Fibroblast of the conjunctiva (primary cell): ENCODE measurements around the gene RUNX1.
"Not testable (repeated sequence)": the region's sequence is repeated elsewhere in the genome, so short reads cannot be mapped to it uniquely, and the experiment has no call there.

Source experiments
- DNase-seq: peaks from one replicate; pipeline ENCODE4 v3.0.0-alpha.2; 2010; ENCODE audit warnings: low read depth

The RUNX1 gene

DNA sequence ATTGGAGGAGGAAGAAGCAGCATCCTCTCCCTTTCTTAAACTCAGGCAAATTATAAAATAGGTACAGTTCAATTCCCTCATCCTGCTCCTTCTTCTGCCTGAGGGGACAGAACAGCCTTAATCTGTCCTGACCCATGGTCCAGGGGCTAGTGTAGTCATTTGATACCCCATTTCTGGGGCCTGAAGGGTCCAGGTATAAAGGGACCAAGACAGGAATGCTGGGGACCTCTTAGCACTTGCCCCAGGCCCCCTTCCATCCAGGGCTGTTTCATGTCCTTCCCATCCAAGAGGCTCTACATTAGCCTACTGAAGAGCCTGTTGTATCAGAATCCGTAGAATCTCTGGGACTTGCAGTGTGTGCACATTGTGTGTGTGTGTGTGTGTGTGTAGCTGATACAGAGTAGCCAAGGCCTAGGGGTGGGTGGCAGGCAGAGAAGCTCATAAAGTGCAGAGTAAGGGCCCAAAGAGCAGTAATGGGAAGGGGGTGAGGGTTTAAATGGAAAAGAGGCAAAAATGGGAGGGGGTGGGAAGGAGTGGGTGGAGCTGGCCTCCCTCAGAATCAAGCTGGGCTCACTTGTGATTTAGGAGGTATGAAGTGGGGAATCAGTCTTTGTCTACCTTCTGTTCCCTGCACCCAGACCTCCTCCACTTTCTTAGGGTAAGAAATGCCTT, 32.4 kb downstream of the RUNX1 start:
- no peak for DNase-seq

DNA sequence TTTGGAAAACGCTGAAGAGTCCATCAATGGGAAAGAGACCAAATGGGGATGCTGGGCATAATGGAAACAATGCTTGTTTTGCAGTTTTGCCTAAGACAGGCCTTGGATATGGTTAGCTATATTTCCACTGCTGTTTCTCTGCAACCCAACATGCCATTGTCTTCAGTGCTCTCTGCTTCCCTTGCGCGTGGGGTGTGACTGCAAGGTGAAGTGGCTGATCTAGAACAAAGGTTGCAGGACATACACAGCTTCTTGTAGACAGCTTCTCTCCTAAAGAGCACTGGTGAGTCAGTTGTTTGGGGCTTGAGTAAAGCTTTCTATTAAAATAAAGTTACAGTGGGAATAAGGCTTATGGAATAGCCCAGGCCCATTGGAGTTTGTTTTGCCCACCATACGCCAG, 33.0 kb downstream of the RUNX1 start:
- no peak for DNase-seq

DNA sequence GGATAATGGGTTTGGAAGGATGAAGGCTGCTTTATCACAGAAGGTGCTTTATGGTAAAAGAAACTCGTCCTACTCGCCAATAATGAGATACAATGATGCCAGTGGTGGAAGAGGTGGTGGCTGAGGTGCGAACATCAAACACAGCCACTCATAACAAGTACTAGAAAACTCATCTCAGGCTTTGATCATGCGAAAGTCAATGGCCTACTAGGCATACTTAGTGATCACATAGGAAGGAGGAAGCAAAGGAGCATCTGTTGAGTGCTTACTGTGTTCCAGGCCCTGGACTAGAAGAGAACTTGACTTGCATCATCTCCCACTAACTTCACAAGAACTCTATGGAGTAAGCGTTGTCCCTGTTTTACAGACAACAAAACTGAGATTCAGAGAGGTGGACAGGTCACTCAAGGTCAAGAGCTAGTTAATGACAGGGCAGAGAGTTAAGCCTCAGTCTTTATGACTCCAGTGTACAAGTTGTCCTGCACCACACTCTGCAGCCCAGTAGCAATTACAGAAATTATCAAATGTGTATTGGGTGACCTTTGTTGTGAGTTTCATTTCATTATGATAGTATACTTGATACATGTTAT, 33.6 kb downstream of the RUNX1 start:
- no peak for DNase-seq

DNA sequence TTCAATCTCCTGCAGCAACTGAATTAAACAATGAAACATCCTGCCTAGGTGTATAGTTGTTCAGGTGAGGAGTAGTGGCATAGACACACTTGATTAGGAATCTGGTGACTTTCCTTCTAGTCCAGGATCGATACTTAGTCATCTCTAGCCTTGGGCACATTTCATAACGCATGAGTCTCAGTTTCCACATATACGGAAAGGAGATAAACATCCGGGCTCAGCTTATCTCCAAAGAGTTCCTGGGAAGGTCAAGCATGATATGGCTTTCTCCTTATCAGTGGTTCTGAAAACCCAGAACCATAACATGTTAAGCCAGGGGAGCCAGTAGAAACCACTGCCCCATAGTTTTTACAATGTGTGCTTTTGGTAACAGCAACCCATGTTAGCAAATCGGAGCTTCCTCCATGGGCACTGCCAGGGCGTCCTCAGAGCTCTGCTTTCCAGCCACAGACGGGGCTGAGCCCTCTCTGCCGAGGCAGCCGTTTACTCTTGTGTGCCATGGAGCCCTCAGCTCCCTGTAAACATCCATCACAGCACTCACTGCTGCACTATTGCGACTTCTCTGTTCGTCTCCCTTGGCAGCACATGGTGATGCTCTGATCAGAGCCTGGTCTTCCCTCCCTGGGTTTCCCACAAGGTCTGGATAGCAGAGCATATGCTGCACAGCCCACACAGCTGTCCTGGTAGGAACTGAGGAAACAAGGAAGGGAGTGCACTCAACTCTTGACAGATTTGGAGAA, 34.6 kb downstream of the RUNX1 start:
- DNase-seq: no peak

DNA sequence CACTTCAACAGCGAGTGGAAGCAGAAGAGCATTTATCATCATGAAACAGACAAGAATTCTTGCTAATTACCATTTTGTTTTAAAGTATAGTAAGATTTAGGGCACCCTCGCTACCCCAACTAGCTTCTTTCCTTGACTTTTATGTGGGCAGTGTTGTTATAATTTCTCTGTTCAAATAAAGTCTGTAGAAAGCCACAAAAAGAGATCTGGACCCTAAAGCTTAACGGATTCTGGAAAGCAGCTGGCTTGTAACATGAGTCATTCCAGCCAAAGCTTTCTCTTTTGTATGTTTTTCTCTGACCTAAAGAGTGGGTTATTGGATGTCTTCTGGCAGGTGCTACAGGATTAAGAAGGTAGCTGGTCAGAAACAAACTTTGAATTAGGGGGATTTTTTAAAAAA, 37.4 kb downstream of the RUNX1 start:
- no peak for DNase-seq

DNA sequence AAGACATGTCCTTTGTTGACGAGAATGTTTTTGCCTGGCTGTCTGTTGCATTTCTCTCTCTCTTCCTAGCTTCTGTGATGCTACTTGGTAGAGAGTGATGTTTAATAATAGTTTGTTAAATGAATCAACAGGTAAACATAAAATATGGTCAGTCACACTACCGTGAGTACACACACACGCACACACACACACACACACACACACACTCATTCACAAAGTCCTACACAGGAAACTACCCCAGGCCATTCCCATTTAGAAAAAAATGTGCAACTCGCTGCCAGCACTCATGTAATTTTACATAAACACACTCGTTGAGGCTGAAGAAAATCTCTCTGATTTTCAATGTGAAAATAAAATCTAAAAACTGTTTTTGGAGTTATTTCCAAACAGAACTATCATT, 38.7 kb downstream of the RUNX1 start:
- no peak for DNase-seq

DNA sequence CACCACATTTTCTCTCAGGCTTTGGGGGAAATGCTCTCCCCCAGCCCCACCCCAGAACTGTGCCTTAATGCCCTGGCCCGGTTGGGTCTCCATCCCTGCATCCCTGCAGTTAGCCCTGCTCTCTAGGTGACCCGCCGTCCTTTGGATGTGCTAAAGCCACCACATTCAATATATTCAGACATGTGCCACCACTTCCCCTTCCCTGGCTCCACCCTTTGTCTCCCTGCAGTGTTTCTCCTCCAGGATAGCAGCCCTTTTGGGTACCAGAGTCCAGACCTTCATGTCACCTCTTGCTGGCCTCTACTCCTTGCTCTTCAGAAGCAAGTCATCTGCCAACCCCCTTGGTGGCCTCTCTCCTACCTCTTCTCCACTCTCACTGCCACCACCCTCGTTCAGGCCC, 41.8 kb downstream of the RUNX1 start:
- no peak for DNase-seq

DNA sequence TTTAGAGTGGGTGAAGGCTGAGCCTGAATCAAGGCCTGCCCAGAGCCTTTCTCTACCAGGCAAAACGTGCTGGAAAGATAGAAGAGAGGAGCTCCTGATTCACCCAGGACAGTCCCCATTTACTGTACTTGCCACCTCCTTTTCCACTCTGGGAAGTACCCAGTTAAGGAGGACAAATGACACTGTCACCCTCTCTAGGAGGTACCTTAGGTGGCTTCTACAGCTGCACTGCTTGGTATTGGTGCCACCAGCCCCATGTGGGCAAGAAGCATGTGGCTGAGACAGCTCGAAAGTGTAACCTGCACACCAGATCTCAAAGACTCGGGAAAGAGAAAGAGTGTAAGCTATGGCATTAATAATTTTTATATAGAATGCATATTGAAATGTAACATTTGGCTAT, 42.3 kb downstream of the RUNX1 start:
- DNase-seq: no peak

DNA sequence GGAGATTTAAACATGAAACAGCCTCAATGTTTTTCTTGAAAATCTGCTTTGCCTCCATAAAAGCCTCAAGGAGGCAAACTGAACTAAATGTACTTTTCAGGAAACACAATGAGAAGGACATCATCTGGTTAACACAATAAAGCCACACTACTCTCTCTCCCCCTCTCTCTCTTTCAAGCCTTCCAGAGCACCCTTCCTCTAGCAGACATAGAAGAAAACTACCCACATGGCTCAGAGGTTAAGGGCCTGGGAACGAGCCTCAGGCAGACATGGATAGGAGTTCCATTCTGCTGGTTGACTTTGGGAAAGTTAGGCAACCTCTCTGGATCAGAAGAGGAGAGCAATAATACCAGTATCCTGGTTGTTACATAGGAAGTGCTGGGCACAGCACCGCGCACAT, 42.9 kb downstream of the RUNX1 start:
- DNase-seq: no peak

DNA sequence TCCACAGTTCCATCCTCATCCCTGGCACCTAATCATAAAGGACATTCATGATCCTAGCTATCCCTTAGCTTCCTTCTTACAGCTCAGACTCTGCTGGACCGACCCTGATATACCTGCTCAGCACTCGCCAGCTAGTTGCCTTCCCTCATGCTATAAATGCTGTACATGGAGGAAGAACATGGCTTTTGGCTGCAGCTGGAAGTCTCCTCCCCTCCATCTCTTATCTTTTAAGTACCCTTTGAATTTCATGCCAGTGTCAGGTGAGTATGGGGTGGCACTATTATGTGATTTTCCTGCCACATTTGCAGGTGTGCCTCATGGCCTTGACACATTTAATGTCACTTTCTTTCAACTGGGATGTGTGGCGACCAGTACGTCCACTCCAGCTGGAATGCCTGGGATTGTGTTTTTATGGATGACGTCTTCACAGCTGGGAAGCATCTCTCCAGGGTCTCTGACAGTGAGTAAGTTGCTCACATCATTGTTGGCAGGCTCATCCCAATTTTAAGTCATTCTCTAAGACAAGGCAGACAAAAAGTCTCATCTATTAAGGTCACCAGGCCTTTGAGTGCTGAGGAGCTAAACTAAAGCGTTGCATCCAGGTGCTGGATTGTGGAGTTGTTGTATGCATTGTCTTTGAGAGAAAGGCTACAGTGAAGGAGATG, 43.4 kb downstream of the RUNX1 start:
- no peak for DNase-seq

DNA sequence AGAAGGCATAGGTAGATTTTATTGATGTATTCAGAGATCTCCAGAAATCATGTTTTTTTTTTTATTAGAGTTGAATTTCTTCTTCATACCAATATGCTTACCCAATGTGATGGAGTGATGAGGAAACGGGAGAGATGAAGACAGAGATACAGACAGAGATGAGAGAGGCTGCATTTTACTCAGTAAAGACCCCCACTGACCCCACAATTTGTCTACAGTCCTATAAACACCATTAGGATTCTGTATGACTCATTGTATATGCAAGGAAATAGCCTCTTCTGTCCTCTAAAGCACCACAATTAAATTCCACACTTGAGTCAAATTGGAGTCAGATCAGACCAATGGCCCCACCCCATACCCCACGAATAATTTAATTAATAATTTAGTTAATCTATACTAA, 44.0 kb downstream of the RUNX1 start:
- DNase-seq: no peak

DNA sequence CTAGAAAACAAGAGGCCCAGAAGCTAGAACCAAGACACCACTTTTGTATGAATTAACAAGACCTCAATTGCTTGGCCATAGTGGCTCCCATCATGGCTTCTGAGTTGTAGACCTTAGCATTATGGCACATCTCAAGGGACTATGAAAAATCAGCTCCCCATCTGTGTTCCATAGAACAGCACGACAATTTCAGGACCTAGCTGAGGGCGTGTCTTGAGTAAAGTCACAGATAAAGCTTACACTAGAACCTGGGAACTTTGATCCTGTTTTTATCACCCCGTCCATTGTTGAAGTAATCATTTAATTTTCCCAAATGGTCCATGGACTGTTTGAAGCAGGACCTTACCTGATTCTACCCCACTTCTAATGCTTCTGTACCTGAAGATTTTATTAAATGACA, 44.8 kb downstream of the RUNX1 start:
- no peak for DNase-seq

DNA sequence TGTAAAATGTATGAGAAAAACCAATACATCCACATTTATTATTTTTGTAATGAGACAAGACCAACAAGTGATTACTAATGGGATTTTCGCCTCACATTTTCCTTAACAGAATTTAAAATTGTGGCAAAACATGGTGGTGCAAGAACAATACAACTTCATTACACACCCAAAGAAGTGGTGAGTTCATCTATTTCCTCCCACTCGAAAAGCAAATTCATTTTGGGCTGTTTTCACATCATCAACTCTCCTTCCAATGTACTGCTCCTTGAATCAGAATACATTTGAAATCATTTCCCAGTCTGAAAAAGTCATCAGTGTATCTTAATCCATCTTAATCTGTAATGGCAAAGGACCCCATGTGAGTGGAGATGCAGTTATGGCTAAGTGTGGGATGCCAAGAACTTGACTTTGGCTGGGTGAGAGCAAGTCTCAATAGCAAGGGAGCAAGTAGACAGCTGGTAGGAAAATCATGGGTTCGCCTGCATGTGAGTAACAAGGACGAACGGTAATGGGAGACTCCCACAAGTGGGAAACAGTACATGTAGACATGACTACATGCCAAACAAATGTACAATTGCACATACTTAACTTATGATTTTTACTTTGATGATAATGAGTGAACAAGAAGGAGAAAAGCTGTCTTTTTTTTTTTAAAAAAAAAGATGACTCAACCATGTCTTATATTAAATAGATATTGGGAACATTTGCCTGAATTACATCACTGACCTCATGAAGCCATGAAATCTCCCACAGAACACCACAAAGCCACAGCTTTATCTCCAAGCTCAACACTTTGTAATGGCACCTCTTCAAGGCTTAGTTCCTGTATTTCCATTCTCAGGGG, 46.0 kb downstream of the RUNX1 start:
- DNase-seq: peak; percentile 54

DNA sequence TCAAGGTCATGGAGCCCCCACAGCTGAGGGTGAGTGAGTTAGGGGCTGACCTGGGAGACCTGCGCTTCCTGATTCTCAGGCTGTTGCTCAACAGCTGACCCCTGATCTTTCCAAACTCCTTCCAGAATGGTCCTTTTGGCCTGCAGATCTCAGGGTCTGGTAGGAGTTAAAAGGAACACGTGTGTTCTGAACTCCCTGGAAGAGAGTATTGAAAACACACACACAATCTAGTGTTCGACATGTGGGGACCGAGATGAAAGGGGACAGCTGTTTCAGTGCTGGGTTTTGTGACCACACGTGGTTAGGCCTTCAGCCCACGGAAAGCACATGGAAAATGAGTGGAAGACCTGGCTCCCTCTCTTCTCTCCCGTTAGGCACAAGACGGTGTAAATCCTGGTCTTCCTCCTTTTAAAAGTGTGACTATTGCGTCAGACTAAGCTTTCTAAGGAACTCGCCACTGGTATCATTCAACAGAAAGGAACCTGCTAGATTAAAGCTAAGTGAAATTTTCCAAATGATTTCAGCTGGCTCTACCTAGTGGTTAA, 49.6 kb downstream of the RUNX1 start:
- DNase-seq: no peak

DNA sequence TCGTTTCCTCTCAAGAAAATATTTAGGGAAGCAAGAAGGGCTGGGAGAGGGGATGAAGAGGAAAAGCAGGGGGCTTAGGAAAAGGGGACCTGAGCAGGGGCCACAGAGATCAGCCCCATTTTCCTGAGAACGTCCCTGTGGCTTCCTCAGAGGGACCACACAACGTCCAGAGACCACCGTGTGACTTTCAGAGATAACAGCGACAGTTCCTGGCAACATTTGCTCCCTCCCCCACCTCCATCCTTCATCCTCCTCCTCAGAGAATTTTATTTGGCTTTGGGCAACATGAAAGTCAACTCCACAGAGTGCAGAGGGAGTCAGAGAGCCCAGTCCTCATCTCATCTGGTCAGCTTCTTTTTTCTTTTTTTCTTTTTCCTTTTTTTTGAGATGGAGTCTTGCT, 50.9 kb downstream of the RUNX1 start:
- no peak for DNase-seq

DNA sequence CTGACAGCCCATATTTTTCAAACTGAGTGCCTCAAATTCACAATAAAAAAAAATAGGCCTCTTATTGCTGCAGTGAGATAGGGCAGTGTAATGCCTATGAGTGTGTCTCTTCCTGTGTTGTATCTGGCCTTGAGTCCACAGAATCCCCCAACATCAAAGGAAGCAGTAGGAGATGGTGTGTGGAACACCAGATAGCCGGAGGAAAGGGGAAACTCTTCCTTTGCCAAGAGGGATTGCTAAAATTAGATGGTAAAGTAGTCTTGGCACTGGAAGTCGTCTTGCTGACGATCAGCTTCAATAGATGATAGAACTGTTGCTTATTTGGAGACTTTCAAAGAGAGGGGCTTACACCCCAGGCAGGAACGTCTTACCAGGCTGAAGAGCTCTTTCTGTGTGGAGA, 51.8 kb downstream of the RUNX1 start:
- DNase-seq: no peak

DNA sequence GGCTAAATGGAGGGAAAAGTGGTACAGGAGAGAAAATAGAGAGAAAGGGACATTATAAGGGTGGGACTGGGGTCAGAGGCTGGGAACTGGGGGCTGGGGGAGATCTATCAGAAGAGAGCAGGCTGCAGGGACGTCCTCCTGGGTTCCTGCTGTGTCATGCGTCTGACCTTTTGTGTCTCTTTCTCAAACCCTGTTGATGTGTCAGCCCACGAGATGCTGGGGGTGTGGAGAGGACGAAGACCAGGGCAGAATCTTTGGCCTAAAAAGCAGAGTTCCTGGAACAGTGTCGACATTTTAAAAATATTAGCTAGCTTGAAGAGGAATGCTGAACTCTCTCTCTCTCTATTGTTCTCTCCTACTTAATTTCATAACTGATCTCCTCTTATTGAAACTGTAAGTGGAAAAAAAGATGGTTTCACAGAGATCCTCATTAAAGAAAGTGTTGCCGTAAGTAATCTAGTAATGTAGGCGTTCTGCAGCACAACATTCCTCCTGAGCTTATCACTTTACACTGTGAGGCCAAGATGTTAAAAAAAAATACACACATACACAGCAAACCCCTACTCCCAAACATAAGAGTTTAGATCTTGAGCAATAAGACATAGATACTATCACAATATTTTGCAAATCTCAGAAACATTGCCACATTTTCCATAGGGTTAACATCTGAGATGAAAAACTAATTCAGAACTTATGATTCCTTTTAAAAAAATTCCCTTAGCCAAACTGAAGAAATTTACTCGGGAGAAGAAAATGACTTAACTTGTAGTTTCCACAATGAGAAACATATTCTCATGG, 52.6 kb downstream of the RUNX1 start:
- DNase-seq: peak; percentile 67

DNA sequence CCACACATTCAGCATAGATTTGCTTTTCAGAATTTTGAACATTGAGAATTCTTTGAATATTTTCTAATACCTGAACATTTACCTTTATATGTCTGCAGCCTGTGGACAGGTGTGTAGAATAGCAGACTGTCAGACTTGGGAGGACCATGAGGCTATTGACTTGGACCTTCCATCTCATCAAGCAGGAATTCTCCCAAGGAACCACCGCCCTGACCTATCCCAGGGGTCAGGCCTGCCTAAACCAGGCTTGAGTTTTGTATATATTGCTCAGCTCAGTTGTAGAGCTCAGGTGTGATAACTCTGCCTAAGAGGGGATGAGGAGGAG, 53.2 kb downstream of the RUNX1 start:
- DNase-seq: no peak

DNA sequence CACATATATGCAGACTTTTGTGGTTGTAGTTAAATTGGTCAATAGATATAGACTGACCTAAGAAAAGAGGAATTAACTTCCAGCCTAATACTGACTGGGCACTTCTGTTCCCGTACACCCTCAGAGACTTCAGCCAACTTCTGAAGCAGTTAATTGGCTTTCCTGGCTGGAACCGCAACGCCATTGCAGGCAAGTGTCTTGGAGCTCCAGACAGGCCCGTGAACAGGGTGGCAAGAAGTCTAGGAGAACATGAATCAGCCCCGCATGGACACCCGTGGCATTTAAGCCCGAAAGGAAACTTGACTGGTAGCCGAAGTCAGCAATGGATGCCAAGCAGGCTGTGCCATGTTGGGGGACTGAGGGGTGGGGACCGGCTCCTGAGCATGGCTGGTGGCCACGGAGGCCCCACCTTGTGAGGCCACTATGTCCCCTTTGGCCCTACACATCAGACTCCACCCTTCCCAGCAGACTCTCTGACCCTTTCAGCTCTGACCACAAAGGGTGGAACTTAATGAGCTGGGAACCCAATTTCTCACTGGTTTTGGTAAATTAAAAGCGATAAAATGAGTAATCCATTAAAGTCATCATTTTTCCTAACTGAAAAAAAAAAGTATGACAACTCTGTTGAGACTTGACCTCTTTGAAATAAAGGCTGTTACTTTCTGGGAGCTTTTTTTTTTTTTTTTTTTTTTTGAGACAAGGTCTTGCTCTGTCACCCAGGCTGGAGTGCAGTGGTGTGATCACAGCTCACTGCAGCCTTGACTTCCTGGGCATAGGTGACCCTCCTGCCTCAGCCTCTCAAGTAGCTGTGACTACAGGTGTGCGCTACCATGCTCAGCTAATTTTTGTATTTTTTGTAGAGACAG, 54.1 kb downstream of the RUNX1 start:
- no peak for DNase-seq

DNA sequence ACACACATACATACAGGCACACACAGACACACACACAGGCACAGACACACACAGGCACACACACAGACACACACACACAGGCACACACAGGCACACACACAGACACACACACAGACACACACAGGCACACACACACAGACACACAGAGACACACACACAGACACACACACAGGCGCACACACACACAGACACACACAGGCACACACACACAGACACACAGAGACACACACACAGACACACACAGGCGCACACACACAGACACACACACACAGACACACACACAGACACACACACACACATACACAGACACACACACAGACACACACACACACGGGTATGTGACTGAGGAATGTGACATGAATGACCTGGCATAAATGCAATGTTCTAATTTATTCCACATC, 55.6 kb downstream of the RUNX1 start:
- not testable (repeated sequence) for DNase-seq
